Measurements from ENCODE around the gene TRIM49D1.
"Not testable (repeated sequence)": the region's sequence is repeated elsewhere in the genome, so short reads cannot be mapped to it uniquely, and the experiment has no call there.

TRIM49D1 gene, protein sequence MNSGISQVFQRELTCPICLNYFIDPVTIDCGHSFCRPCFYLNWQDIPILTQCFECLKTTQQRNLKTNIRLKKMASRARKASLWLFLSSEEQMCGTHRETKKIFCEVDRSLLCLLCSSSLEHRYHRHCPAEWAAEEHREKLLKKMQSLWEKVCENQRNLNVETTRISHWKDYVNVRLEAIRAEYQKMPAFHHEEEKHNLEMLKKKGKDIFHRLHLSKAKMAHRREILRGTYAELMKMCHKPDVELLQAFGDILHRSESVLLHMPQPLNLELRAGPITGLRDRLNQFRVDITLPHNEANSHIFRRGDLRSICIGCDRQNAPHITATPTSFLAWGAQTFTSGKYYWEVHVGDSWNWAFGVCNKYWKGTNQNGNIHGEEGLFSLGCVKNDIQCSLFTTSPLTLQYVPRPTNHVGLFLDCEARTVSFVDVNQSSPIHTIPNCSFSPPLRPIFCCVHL

DNA sequence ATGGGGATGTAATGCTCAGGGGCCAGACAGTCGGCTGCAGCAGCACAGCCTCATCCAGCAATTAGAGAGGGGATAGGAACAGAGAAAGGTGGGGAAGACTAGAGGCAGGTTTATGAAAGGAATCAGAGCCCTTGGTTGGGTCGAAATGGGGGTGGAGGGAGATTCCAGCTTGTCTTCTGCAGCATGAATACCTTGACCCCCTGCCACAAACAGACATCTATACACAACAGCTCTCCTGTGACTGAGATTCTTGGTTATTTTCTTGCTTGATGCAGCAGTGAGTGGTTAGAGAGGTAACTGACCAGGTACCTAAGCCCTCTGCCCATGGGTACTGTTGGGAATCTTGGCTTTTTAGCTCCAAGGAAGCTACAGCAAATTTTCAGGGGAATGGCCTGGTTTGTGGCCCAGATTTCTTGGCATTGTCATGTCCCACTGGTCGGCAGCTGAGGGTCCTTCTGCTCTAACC lies at the start of gene TRIM49D1:
TSS of gene TRIM49D1 (minus strand) at position 51 of the 466 bp plus-strand sequence. CDS start 4,535 bp downstream, outside the sequence.
- no peak for DNase-seq (ENCODE audit: low spot score)

- not testable (repeated sequence) for DNase-seq (ENCODE audit: low spot score)
Observed at GRCh38 chr11:89965737-89966136, 43.7 kb upstream of the TRIM49D1 start, which contains the start of gene TRIM64. TSS of gene TRIM64 (plus strand) at chr11:89966037. CDS start at chr11:89968504, 2,467 bp downstream.

DNA sequence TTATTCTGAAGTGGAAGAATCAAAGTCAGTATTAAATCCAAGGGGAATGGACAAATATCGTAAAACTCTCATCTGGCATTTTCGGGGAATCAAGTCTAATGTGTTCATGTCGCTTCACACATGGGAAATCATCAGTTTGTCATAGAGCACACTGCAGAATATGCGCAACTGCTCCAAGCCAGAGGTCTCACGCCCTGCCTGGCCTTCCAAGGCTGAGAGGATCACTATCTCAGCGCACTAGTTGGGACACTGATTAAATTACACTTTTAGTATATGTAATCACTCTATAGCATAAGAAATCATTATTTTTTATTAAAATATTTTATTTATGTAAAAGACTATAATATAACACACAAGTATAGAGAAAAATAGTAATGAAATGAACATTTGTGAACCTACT lies 38.8 kb upstream of the TRIM49D1 start:
- DNase-seq (ENCODE audit: low spot score) = not testable (repeated sequence)

GRCh38 chr11:89923764-89924163 lies 1.7 kb upstream of the TRIM49D1 start, which contains the start of gene TRIM49D2:
TSS of gene TRIM49D2 (plus strand) at chr11:89924064. CDS start at chr11:89926762, 2,698 bp downstream.
- DNase-seq (ENCODE audit: low spot score) = not testable (repeated sequence)

DNA sequence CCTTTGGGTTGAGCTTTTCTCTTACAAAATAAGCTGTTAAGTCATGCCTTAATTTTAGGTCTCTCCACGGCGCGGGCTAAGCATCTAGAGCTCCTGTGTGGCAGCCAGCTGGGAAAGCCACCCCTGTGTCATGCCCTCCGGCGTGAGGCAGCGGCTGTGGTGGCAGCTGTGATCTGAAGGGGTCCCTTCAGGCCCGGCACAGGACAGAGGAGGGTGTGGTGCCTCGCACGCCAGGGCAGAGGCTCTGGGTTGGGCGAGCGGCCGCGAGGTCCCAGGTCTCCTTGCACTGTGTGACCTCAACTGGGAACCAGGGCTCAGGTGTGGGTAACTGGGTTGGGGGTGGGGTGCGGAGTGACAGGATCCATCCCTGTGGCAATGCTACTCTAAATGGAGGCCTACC lies 21.2 kb downstream of the TRIM49D1 start:
- not testable (repeated sequence) for DNase-seq (ENCODE audit: low spot score)

- DNase-seq (ENCODE audit: low spot score) = not testable (repeated sequence)
Observed at GRCh38 chr11:89893245-89893644, 28.8 kb downstream of the TRIM49D1 start.

GRCh38 chr11:89877511-89877910 lies 44.5 kb downstream of the TRIM49D1 start:
- not testable (repeated sequence) for DNase-seq (ENCODE audit: low spot score)

GRCh38 chr11:89872588-89872987 lies 49.5 kb downstream of the TRIM49D1 start:
- DNase-seq (ENCODE audit: low spot score) = not testable (repeated sequence)

- DNase-seq (ENCODE audit: low spot score) = not testable (repeated sequence)
Observed at GRCh38 chr11:89865223-89865622, 56.8 kb downstream of the TRIM49D1 start.

DNA sequence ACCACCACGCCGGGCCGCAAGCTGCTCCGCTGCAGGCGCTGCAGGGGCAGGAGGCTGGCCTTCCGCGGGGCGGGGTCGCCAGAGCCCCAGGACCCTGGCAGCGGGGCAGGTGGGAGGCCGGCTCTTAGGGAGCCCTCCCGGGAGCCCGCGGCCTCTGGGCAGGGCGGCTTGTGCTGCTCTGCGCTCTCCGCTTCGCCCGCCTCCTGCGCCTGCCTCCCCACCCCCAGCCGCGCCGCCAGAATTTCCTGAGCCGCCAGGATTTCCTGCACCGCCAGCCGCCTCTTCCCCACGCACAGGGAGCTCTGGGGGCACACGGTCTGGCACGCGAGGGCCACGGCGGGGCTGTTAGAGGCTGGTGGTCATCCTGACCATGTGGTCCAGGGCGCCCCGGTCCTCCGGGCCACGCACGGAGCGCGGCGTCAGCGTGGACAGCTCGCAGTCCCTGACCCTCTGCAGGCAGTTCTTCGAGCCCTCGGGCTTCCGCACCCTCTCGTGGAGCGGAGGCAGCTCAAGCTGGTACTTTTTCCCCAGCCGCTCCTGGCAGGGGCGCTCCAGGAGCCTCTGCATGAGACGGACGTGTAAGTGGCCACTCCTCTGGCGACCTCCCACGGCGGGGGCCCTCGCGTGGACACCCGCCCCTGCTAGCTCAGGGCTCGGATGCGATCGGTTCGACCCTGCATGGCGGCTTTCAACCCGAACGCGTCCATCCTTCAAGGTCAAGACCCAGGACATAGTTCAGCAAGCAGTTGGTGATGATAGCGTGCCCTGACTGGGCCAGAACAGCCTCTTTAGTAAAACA lies 57.9 kb downstream of the TRIM49D1 start:
- not testable (repeated sequence) for DNase-seq (ENCODE audit: low spot score)
